Activated CD8-positive, alpha-beta memory T cell treated with anti-CD3 and anti-CD28 coated beads, Interleukin-2, amount 50 U/mL, for 4 hours (primary cell): ENCODE results near the gene NUSAP1.
"Not testable (repeated sequence)": the region's sequence is repeated elsewhere in the genome, so short reads cannot be mapped to it uniquely, and the experiment has no call there.

ENCODE experiments used
- DNase-seq: peaks from one replicate; pipeline ENCODE4 v3.0.0-alpha.2; 2020

NUSAP1 gene

GRCh38 chr15:41416742-41417417, 84.2 kb downstream of the NUSAP1 start, which contains the start of gene RTF1:
Gene RTF1, plus strand, starts transcription at chr15:41417095. Its CDS starts 21 bp downstream, at chr15:41417116.
- DNase-seq, result peak; percentile 99

DNA sequence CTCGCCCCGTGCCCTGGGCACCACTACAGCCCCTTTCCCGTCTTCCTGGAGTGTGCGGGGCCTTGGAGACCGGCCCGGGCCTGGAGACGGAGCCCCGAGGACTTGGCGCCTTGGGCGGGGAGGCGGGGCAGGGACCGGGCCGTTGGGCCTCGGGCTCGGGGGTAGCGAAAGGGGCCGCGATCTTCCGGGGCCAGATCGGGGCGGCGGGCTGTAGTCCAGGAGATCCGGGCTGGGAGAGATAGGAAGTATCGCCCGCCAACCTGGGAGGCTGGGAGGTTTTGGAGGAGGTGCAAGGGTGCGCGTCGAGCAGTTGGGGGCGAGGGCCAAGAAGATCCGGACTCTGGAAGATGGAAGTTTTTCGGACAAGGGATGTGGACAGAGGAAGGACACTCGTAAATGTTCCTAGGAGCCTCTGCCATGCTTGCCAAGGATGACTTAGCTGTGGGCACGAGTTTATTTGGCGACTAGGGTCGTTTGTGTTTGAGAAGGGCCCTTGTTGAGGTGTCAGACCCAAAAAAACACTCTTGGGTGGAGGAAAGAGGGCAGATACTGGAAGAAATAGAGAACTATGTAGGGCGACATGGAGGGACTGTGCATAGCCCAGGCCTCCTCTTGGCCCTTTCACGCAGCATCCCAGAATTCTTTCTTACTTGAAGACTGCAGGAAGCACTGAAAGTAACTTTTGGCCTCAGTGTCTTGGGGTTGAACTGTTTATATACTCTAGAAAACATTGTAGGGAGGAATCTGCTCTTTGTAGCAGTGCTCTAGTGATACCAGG, 84.9 kb downstream of the NUSAP1 start:
- DNase-seq, result no peak

- DNase-seq, result no peak
Measured at GRCh38 chr15:41423979-41424659, 91.4 kb downstream of the NUSAP1 start.

DNA sequence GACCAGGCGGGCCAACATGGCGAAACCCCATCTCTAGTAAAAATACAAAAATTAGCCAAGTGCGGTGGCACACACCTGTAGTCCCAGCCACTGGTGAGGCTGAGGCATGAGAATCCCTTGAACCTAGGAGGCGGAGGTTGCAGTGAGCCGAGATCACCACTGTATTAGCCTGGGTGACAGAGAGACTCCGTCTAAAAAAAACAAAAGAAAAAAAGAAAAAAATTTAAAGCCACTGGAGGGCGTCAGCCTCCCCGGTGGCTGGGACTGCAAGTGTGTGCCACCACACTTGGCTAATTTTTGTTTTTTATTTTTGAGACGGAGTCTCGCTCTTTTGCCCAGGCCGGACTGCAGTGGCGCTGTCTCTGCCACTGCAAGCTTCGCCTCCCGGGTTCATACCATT, 92.1 kb downstream of the NUSAP1 start:
- DNase-seq, result no peak

- not testable (repeated sequence) for DNase-seq
Measured at GRCh38 chr15:41425907-41426306, 93.2 kb downstream of the NUSAP1 start.

DNA sequence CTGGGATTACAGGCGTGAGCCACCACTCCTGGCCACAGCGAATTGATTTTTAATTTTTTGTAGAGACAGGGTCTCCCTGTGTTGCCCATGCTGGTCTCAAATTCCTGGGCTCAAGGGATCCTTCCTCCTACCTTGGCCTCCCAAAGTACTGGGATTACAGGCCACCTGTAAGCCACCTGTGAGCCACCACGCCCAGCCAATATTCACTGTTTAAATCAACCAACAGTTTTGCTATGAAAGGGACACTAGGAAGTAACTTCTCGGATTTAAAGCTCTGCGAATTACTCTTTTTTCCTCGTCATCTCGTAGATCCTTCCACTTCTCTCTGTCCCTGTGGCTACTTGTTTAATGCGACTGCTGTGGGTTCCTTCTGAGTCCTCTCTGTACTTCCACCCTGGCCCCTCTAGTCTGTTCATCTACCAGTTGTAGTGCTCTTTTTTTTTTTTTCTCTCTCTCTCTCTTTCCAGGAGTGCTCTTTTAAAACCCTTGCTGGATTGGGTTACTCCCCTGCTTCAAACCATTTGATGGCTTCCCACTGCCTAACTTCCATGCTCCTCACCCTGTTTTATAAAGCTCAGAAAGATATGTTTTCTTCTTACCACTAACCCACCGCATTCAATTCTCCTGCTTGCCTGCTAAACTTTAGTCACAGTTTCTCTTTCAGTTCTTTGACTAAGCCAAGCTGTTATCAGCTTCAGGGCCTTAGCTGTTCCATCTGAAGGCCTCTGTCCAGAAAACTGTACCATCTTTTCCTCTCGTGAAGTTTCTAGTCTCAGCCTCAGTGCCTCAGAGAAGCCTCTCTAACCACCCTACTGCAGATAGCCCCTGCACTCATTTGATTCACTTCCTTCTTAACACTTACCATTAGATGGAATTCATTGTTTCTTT, 96.6 kb downstream of the NUSAP1 start:
- DNase-seq, result no peak
